Measurements from ENCODE around the gene CXCR4.
"Not testable (repeated sequence)": the region's sequence is repeated elsewhere in the genome, so short reads cannot be mapped to it uniquely, and the experiment has no call there.

Gene CXCR4

DNA sequence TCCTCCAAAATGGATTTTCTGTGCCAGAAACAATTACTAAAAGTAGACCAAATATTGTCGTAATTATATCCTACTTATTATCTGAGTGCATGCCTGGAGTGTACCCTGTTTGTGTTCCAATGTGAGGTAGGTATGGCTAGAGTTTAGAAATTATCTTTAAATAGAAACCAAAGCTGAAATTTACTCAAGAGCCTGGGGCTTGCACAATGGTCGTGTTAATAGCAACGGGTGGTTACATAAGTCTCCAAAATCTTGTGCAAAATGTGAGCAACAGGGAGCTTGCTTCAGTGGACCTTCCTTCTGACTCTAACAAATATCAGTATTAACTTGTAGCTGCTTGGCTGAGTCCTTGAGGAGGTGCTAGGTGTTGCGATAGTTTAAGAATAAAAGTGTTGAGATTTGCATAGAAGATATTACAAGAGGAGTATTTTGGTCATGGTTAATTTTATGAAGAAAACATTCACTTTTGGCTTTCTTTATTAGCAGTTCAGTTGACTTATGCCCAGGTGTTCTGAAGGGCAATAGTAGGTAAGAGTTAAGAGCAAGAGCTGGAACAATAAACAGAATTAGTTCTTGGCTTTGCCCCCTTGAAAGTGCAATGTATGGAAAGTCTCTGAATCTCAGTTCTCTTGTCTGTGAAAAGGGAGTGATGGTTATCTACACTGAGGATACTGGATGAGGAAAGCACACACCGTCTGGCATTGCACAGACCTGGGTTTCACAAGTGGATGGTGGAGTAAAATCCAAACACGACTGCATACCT, 4.6 kb downstream of the CXCR4 start:
- no peak for DNase-seq

DNA sequence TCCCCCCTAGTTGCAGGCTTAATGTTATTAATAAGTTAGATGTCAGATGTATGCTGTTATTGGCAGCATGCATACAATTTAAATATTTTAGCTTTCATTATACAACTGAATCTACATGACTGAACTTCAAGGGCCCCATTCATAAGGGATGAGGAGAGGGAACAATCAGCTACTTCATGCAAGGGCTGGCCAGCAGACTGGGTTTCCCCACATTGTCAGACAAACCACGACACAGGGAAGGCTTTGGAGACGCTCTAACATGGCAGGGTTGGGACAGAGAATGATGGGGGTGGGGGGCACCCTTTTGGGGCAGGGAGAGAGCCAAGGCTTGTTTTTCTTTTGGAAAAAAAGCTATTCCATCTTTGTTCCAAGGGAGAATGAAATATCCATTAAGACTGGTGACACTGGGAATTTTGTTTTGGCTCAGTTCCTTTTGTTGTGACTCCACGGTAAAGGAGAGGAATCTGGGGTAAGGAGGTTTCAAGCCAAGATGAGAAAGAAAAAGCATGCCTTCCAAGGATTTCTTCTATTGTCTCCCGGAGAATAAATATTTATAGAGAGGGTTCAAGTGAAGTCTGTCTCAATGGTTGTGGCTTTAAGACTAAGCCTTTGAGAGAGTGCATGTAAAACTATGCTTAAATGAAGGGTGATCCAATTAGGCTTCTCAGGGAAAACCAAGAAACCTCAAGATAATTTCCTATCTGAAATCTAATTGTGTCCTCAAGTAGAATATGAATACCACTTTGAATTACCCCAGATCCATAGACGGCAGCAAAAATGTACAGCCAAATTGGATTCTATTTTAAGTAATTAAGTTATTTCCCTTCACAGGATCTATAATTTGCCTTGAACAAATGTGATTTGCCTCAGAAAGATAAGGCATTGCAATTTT, 5.4 kb downstream of the CXCR4 start:
- DNase-seq: no peak

DNA sequence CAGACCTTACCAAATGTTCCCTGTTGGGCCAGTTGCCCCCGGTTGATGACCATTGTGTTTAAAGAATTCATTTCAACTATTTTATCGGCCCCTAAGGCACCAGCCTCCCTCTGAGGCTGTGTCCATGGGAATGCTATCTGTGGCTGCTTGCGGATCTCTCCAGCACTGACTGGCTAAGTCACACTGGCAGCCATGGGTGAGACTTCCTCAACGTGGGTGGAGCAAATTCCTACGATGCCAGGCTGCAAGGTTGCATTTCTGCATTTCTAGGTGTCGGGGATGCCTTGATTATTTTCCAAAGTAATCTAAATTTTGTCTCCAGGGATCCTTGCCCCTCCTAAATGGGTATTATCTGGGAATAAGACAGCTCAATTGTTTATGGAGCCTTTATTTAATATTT, 6.2 kb downstream of the CXCR4 start:
- no peak for DNase-seq

DNA sequence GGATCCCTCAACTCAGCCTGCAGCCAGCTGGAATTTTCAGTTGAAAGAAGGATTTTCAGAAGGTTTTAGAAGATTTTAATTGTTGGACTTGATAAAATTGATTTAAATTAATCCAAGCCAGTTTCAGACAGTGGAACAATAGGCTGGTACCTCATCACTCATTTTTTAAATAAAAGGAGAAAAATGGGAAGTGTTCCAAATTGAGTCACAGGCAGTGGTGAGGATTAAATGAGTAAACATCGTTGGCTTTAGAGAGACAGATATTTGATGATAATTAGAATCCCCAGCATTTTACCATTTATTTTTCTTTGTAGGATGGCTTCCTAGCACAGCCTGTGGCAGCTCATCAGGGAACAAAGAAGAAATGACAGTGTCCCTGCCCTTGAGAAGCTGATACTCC, 7.4 kb downstream of the CXCR4 start:
- no peak for DNase-seq

DNA sequence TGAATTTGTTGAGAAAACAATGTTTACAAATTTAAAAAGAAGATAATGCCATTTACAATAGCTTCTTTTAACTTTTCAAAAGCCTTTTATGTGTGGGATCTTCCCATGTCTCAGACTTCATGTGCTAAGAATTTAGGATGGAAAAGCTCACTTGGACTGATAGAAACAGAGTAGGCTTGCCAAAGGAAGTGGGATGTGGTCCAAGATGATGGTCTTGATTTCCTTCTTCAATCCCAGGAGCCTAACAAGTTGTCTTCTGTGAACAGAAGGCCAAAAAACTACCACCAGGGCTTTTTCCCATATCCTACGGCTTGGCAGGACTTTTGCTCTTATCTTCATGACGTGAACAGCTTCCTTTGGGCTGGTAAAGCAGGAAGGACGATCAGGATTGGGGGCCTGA, 9.5 kb downstream of the CXCR4 start:
- DNase-seq: no peak

DNA sequence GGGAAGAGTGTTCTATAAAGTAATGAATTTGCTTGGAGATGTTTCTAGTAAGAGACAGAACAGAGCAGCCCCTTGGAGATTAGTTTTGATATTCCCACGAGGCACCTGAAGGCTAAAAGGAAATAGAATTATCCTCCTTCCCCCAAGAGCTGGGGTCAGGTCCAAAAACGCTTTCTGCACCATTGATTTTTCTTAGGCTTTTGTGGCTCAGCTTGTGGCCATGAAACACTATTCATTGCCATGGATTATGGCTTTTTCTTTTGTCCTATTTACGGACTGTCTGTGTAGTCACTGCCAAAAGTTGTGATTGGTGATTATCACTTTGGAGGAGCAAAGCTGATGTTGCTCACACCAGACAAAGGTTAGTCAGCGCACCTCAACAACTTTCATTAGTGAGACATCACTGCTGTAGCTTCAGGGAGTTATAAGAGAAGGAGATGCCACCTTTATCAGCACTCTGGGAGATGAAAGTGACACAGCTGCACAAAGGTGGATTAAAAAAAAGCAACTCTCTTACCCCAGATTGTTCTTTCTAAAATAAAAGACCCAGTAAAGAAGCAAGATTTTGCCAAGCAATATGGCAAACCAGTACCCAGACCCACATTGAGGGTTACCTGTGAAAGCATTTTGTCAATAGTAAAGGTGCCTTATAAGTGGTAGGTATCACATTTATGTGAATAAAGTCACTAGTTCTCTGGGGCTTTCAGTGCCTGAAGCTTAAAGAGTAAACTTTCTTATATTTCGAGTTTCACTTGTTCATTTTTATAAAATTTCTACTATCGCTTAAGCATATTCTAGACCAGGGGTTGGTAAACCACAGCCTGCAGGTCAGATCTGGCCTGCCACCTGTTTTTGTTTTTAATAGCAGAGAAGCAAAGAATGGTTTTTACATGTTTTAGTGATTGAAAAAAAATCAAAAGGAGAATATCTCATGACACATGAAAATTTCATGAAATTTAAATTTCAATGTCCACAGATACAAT, 10.6 kb downstream of the CXCR4 start:
- no peak for DNase-seq

DNA sequence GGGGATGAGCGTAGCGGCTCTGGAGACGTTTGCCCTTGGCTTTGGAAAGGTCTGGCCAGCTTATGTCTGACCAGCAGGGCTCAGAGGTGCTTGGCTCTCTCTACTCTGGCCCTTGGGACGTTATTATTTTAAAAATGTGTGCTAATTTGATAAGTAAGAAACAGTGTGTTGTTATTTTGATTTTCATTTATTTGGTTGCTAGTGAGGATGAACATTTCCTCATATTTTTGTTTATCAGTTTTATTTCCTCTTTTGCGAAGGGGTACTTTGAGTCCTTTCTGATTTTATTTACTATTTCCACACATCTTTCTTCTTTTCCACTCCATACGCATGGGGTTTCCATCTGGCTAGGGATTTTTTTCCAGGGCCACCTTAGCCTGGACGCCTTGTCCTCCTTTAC, 11.4 kb downstream of the CXCR4 start:
- no peak for DNase-seq

DNA sequence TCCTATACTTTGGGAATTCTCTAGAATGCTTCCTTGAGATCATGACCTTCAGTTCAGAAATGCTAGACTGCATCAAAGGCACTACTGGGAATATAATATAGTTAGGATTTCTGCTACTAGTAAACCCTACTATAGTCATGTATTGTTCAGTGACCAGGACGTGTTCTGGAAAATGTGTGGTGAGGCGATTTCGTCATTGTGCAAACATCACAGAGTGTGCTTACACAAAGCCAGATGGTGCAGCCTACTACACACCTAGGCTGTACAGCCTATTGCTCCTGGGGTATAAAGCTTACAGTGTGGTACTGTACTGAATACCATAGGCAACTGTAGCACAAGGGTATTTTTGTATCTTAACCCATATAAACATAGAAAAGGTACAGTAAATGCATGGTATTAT, 13.0 kb downstream of the CXCR4 start:
- no peak for DNase-seq

DNA sequence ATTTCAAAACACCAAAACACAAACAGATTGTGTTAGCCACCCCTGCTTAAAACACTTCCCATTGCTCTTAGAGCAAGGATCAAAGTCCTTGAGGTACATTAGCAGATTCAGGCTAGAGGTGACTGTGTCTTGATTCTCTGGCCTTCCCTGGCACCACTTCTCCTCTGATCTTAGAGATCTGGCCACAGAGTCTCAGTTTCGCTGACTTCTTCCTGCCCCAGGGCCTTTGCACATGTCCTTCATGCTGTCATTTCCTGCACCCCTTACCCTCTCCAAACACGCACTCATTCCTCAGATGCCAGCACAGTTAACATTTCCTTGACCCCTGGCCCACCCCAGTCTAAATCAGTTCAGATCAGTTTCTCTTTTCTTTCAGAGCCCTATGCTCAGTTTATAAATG, 16.9 kb downstream of the CXCR4 start:
- no peak for DNase-seq

DNA sequence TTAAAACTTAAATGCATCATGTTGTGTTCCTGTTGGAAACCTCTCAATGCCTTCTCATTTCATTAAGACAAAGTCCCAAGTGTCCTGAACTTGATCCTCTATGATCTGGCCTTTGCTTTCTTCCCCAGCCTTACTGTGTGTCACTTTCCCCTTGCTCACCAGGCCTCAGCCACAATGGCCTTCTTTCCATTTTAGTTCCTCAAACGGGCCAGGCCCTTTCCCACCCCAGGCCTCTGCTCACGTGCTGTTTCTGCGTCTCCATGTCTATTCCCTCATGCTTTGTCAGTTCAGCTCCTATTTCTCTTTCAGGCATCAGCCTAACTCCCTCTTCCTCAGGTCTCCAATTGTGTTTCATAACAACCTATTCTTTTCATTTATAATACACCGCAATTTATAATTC, 19.5 kb downstream of the CXCR4 start:
- DNase-seq: no peak

DNA sequence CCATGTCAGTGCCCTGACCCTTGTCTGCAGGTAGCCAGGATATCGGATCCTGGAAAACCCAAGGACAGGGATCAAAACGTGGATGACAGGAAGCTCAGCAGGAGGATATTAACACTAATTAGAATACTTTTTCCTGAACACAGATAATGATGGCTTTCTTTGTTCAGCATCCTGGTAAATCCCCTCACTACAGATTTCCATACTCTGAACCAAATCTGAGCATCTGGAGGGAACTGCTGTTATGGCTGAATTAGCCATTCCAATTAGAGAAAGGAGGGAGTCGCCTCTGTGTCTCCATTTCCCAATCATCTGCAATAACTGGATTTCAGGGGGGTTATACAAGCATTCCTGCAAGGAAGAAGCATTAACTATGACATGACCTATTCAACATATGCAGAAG, 24.4 kb downstream of the CXCR4 start:
- no peak for DNase-seq

DNA sequence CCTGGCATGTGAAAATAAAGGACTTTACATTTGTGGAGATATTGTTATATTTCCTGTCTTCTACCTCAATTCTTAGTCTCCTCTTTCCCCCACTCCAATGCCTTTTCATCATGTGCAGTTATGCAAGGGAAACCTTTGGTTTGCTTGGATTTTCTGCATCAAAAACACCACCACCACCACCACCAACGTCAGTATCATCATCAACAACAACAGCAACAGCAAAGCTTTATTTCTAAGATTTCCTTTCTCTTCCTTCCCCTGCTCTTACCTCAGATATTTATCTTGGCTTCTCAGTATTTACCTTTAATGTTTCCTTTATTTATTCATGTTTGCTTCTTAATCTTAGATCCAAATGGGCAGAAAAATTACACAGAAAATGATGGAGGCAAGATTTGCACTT, 26.1 kb downstream of the CXCR4 start:
- DNase-seq: no peak

DNA sequence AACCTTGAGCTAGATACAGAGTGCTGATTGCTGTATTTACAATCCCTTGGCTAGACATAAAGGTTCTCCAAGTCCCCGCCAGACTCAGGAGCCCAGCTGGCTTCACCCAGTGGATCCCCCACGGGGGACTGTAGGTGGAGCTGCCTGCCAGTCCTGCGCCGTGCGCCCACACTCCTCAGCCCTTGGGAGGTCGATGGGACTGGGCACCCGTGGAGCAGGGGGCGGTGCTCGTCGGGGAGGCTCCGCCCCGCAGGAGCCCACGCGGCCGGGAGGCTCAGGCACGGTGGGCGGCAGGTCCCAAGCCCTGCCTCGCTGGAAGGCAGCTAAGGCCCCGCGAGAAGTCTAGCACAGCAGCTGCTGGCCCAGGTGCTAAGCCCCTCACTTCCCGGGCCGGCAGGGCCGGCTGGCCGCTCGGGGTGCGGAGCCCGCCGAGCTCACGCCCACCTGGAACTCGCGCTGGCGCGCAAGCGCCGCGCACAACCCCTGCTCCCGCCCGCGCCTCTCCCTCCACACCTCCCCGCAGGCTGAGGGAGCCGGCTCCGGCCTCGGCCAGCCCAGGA, 30.0 kb downstream of the CXCR4 start:
- not testable (repeated sequence) for DNase-seq

DNA sequence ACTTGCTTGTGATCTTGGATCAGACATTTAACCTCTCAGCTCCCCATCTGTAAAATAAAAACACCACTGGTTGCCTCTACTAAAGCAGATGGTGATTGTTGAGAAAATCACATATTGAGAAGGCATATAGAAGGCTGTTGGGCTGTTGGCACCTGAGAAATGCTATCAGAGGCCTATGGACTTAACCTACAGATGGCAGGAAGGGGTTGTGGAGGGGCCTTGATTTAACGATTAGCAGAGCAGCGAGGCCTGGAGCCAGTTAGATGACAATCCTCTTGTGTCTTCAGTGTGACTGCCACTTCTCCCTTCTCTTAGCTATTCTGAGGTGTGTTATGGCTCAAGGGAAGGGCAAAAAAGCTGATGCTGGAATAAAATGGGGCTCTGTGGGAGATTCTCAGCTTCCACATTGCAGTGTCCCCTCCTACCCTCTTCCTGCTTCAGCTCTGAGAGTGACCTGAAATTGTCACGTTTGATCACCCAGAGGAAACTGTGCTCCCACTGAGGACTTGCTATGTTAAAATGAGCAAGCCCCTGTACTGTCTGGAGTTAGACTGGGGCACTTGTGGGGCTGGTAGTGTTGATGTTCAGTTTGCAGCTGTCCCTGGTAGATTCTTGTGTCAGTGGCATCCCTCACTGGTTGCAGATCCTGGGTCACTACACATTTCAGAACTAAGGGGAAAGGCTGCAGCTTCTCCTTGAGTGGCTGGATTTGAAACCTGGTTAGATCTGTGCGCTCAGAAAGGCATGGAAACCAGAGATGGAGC, 31.5 kb downstream of the CXCR4 start:
- no peak for DNase-seq

DNA sequence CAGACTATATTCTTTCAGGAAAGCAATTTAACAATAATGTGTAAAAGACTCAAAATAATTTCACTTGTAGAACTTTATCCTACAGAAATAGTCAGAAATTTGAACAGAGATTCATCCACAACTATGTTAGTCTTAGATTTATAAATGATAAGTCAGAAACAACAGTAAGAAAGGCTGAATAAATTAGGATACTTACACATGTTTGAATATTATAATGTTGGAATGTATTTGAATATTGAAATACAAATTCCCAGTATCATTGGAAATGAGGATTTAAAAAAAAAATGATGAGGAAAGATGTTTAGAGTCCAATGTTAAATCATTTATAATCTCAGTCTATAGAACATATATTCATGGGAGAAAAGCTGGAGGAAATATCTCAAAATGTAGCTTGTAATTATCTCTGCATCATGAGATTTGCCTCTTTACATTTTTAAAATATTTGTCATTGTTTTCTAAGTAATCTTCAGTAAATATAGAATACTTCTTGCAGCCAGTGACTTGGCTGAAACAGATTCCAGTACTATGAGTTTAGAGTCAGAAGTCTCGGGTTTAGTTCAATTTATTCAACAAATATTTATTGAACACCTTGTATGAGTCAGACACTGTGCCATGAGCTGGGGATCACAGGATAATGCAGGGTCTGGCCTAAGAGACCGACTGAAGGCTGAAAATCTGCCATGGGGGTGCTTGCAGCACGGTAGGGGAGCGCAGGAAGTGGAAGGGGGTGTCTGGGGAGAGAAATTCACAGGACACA, 32.3 kb downstream of the CXCR4 start:
- DNase-seq: no peak

DNA sequence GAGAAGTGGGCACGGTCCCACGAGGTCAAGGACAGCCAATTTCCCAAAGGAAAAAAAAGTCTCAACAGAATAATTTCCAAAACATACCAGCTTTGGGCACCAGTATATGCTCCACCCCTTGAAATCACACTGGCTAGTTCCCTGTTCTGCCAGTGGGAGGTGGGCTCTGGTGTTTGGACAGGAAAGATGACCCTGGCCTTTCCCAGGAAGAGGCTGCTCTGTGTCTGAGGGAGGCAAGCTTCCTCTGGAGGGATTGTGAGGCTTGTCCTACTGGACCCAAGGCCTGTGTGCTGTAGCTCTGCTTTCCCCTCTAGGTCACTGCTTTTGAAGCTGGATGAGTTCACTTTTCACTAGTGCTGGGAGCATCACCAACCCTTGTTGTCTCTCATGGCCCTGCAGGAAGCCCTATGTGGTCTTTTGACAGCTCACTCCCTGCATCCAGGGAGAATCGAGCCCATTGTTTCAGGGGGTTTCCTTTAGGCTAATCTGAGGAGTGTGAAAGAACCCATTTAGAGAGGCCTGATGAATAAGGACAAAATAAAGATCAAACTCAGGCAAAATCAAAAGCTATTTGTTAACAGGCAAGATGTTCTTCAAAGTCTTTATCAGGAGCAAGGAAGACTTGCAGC, 36.3 kb downstream of the CXCR4 start:
- DNase-seq: no peak

DNA sequence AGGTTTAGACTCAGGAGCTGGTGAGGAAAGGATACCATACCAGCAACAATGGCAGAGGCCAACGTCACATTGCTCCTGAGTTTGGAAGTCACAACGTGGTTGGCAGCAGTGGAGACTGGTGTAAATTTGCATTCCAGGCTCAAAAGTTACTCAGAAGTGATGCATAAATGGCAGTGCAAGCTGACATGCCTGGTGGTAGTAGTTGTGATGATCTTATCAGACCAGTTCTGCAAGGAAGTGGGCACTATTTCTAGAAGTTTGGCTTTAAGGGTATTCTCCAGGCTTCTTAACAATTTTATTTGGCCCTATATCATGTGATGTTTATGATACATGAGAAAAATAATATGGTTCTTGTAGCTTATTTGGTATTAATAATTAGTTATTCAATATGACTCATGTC, 37.8 kb downstream of the CXCR4 start:
- DNase-seq: no peak

DNA sequence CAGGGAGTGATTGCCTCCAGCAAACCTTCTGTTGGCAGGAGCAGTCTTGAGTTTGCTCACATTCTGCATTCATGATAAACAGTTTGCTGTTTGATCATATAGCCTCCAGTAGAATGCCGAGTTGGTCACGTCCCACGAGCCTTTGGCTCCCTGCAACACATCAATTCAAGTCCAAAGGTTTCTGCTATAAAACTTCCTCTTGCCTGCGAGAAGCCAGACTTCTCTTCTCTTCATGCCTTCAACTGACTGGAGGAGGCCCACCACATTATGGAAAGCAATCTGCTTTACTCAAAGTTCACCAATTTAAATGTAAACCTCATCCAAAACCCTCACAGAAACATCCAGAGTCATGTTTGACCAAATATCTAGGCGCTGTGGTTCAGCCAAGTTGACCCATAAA, 40.8 kb downstream of the CXCR4 start:
- no peak for DNase-seq

DNA sequence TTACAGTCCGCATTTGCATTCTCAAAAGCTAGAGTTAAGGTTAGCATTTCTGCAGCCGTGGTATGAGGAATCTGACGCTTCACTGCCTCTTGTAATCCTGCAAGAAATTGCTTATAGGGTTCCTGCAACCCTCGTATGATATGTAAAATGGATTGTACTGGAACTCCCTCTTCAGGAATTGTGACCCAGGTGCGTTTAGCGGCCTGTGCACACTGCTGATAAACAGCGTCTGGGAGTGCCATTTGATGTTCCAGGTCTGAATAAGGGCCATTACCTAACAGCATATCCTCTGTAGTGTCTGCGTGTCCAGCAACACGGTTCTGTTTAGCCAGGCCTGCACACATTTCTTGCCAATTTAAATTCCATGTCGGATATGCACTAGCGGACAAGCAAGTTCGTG, 42.5 kb downstream of the CXCR4 start:
- DNase-seq: no peak

DNA sequence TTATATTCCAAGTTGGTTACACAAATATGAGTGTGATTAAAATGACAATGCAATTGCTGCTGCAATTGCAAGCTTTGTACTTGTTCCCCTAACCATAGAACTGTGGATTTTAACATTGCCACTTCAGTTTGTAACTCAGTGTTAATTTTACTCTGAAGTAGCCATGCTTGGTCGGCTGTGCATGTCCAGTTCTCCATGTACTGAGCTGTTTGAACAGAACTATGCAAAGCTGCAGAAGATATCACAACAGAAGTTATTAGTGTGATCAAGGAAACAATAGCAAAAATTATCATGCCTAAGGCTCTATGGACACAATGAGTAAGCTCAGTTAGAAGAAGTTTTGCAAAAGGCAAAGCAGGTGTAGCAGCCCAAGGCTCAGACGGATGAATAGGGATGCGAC, 45.3 kb downstream of the CXCR4 start:
- DNase-seq: no peak

DNA sequence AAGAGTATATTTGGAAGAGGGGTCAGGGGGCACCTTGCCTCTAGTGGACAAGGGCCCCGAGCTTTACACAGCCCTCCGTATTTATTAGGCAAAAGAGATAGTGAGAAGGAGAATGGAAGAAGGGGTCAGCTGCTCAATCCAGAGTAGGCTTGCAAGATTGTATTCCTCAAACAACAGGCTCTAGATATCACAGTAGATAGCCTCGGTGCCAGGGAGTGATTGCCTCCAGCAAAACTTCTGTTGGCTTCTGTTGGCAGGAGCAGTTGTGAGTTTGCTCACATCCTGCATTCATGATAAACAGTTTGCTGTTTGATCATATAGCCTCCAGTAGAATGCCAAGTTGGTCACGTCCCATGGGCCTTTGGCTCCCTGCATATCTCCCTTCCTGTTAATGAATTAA, 46.1 kb downstream of the CXCR4 start:
- DNase-seq: not testable (repeated sequence)
